ENCODE data around the gene SLC25A1.
"Not testable (repeated sequence)": the region's sequence is repeated elsewhere in the genome, so short reads cannot be mapped to it uniquely, and the experiment has no call there.

Gene SLC25A1

GRCh38 chr22:19156109-19156508 is 22.4 kb downstream of the SLC25A1 start:
- not testable (repeated sequence) for FAIRE-seq

- FAIRE-seq, result no peak
These were observed 25.3 kb downstream of the SLC25A1 start for GRCh38 chr22:19152942-19153883.

GRCh38 chr22:19151329-19152191 is 27.0 kb downstream of the SLC25A1 start:
- no peak for FAIRE-seq

GRCh38 chr22:19150482-19151328 is 27.8 kb downstream of the SLC25A1 start:
- no peak for FAIRE-seq

DNA sequence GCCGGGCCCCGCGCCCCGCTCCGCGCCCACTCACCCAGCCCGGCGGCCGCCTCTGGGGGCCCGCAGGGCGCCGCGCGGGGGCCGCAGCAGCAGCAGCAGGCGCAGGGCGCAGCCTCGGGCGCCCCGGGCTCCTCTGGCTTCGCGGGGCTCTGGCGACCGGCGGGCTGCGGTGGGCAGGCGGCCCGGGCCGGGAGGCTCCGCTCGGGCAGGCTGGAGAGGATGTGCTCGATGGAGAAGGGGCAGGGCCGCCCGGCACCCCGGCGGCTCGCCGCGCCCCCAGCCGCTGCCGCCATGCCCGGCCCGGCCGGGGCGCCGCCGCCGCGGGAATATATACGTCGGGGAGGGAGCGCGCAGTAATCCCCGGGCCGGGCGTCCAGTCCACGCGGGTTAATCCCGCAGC is 28.5 kb downstream of the SLC25A1 start, which contains the start of gene GSC2:
GSC2 (minus strand) TSS at position 302 of the 400 bp plus-strand sequence; CDS start at position 293, 9 bp downstream.
- FAIRE-seq, result no peak

- FAIRE-seq, result no peak
These were observed 29.3 kb downstream of the SLC25A1 start for GRCh38 chr22:19149047-19149883.

DNA sequence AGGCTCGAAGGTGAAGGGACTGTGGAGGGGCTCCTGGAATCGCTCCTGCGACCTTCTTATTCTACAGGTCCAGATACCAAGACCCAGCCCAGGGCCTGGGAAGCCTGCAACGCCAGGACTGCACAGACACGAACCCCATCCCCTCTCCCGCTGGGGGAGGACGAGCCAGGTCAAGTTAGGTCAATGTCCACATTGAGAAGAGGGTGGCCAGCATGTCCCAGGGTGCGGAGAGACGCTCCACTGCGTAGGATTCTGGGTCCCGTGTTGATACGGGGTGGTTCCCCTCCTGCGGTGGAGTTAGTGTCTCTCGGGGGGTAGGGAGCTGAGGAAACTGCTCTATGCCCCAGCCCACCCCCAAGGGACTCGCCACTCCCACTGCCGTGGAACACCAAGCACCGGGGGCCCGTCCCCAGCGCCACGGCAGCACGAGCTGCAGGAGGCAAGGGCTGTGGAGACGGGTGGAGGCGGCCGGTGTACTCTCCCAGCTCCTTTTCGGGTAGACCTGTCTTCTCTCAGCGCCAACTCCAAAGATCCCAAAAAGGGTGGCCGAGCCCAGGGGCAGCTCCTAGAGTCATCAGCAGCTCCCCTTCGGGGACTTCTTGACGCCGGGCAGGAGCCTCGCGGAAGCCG is 30.0 kb downstream of the SLC25A1 start:
- no peak for FAIRE-seq

DNA sequence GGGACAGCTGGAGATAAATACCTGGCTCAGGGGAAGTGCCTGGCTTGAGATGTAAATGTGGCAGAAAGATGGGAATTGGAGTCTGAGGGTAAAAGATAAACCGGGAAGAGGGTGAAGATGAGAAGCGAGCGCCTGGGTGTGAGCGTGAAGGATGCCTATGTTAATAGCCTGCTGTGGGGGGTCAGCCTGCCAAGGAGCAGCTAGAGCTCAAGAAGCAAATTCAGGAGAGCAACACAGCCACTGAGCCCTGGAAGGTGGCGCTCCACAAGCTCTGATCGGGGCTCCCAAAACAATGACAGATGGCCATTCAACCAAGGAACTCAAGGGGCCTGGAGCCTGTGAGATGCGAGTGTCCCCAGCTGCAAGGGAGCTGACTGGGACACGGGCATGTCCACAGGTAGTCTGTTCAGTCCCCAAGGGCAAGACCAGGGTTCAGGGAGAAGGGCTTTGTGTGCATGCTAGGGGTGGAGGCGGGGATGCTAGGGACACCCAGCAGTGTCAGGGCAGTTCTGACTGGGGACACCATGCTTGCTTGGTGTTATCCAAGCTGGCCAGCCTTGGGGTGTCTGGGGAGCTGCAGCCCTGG is 31.2 kb downstream of the SLC25A1 start:
- no peak for FAIRE-seq

DNA sequence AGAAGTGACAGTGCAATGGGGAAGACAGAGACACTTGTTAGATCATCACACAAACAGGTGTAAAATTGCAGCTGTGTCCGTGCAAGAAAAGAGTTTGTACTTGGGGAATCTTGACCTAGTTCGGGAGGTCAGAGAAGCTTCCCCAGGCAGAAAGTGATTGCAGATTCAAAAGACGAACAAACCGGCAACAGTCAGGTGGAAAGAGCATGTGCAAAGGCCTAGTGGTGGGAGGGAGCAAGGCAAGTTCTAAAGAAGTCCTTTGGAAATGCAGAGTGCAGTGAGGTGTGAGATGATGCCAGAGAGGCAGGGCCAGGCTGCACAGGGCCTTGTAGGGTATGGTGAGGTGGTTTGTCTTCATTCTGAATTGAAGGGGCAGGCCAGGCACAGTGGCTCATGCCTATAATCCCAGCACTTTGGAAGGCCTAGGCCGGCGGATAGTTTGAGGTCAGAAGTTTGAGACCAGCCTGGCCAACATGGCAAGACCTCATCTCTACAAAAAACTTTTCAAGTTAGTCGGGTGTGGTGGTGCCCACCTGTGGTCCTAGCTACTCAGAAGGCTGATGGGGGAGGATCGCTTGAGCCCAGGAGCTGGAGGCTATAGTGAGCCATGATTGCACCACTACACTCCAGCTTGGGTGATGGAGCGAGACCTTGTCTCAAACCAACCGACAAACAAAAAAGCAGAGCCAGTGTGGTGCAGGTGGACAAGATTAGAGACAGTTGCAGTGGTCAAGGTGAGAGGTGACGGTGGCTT is 32.1 kb downstream of the SLC25A1 start:
- no peak for FAIRE-seq

DNA sequence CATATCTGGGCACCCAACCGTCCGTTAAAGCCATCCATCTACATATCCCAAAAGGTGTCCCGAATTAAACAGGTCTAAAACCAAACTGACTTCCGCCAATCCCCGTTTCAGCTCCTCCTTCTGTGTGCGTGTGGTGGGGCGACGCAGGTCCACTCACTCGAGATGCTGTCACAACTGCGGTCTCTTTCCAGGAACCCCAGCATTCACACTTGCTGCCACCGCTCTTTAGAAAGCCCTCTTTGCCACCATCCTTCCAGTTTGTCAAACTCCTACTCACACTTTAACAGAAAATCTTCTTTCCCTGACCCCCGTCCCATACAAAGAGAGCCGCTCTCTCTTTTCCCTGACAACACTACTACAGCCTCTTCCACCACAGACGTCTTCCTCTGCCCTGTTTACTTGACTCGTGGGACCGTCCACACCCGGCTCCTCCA is 34.6 kb downstream of the SLC25A1 start:
- no peak for FAIRE-seq

GRCh38 chr22:19143212-19143611 is 35.3 kb downstream of the SLC25A1 start:
- no peak for FAIRE-seq

GRCh38 chr22:19142394-19142793 is 36.1 kb downstream of the SLC25A1 start:
- no peak for FAIRE-seq

DNA sequence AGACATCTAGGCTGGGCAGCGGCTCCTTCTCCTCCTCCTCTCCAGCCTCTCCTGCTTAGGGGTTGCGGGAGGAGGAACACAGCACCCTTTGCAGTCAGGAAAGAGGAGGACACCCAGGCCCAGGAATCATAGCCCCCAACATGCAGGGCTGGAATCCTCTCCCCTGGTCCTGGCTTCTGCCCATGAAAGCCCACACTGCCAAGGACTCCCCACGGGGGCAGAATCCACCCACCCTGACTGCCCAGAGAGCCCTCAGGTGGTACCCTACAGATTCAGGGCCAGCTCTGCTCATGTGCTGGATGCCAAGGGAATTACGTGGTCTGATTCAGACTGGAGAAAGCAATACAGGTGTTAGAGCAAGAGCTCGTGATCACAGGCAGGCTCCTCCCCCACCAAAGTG is 38.6 kb downstream of the SLC25A1 start:
- FAIRE-seq, result no peak

DNA sequence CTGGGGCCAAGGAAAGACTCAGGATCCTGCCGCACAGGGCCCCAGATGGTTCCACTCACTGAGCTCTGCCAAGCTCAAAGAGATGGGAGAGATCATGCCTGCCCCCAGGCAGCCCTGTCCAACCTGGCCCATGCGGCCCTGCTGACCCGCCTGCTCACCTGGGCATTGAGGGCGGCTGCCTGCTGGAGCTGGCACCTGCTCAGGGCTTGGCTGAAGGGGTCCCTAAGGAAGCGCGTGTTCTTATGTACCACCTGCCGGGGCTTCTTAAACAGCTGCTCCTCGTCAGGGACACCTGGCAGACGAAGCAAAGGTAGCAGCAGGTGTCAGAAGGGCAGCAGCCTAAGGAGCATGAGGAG is 39.6 kb downstream of the SLC25A1 start:
- no peak for FAIRE-seq

GRCh38 chr22:19138217-19139000 is 40.1 kb downstream of the SLC25A1 start:
- FAIRE-seq, result no peak

- FAIRE-seq, result no peak
These were observed 40.9 kb downstream of the SLC25A1 start for GRCh38 chr22:19137384-19138216.

GRCh38 chr22:19136915-19137314 is 41.6 kb downstream of the SLC25A1 start:
- no peak for FAIRE-seq

GRCh38 chr22:19134874-19135273 is 43.7 kb downstream of the SLC25A1 start:
- no peak for FAIRE-seq

Measured in G401.6 (cell line).